PC-9 (cell line): ENCODE measurements around the gene FAR1. TPM values are rescaled to one million over a fixed set of nuclear protein-coding genes. Genes with fewer than 3 reads are reported as not detected.

Experiments used
- BruUV-seq: library from RNA; stranded (reverse); fragments of 400-500 nt; replicated peaks from 2 replicates; lab custom pipeline; 2021; lab: Mats Ljungman, UMichigan
- CTCF ChIA-PET: fragments of 300-600 bp; sonication (Branson Sonifier 250); formaldehyde crosslinking; loops from one replicate; lab custom pipeline; 2022; ENCODE audit warnings: antibody characterized with exemption; lab: Charles Lee
- POLR2A ChIA-PET: fragments of 300-600 bp; sonication (Branson Sonifier 250); formaldehyde crosslinking; loops from one replicate; lab custom pipeline; 2022; ENCODE audit warnings: antibody characterized with exemption; ENCODE audit not compliant: unreplicated experiment; lab: Charles Lee
- DNase-seq, 2 experiments: peaks; one replicate each; pipeline versions ENCODE4 v3.0.0 to v3.0.0-alpha.2; 2015 to 2022; ENCODE audit warnings: mixed read lengths in 1 of 2
- H2AFZ ChIP-seq: fragments of 200-600 bp; sonication (generic); 2 replicates; pipeline ENCODE4 v1.8.1; 2017; ENCODE audit warnings: antibody characterized with exemption
- H3F3A ChIP-seq: fragments of 200-600 bp; sonication (generic); 2 replicates; pipeline ENCODE4 v1.8.1; 2017; ENCODE audit warnings: antibody characterized with exemption, mild to moderate bottlenecking, low read depth; ENCODE audit not compliant: insufficient read depth
- H3K27ac ChIP-seq: fragments of 200-600 bp; sonication (generic); 2 replicates; pipeline ENCODE4 v1.6.1; 2016; ENCODE audit warnings: mixed run types
- H3K27me3 ChIP-seq: fragments of 200-600 bp; sonication (generic); 2 replicates; pipeline ENCODE4 v1.6.1; 2016; ENCODE audit warnings: low read depth, mixed run types; ENCODE audit not compliant: insufficient read depth
- H3K36me3 ChIP-seq: fragments of 200-600 bp; sonication (generic); 2 replicates; pipeline ENCODE4 v1.6.1; 2016; ENCODE audit warnings: low read depth, mixed run types
- H3K4me1 ChIP-seq: fragments of 200-600 bp; sonication (generic); replicated peaks from 2 replicates; pipeline ENCODE4 v1.6.1; 2016; ENCODE audit warnings: mixed run types; ENCODE audit not compliant: insufficient read depth
- H3K4me2 ChIP-seq: fragments of 200-600 bp; sonication (generic); 2 replicates; pipeline ENCODE4 v1.6.1; 2017; ENCODE audit warnings: mixed run types
- H3K4me3 ChIP-seq: fragments of 200-600 bp; sonication (generic); 2 replicates; pipeline ENCODE4 v1.6.1; 2016; ENCODE audit warnings: mixed run types
- H3K79me2 ChIP-seq: fragments of 200-600 bp; sonication (generic); 2 replicates; pipeline ENCODE4 v1.6.1; 2017; ENCODE audit warnings: low read depth, mixed run types
- H3K9me2 ChIP-seq: fragments of 200-600 bp; sonication (generic); 2 replicates; pipeline ENCODE4 v1.8.1; 2017; ENCODE audit warnings: mild to moderate bottlenecking; ENCODE audit not compliant: insufficient read depth
- H3K9me3 ChIP-seq: fragments of 200-600 bp; sonication (generic); 2 replicates; pipeline ENCODE4 v1.8.1; 2016; ENCODE audit warnings: low read depth; ENCODE audit not compliant: insufficient read depth
- H4K20me1 ChIP-seq: fragments of 200-600 bp; sonication (generic); 2 replicates; pipeline ENCODE4 v1.8.1; 2017; ENCODE audit not compliant: insufficient read depth
- CTCF ChIP-seq: fragments of 200-600 bp; sonication (generic); conservative IDR thresholded peaks from 2 replicates; pipeline ENCODE4 v1.6.1; 2017; ENCODE audit warnings: mixed run types, antibody characterized with exemption, mild to moderate bottlenecking, moderate library complexity
- EZH2 ChIP-seq: fragments of 200-600 bp; sonication (generic); IDR thresholded peaks from 2 replicates; pipeline ENCODE4 v1.8.0; 2017; ENCODE audit warnings: antibody characterized with exemption, low read depth
- intact Hi-C: fragments of 100-400 bp; cut with micrococcal nuclease; formaldehyde crosslinking; loops from one replicate; pipeline ENCODE4 v1.10.0; 2022; ENCODE audit not compliant: unreplicated experiment
- total RNA-seq: library from RNA; stranded (reverse); gene quantifications from 2 replicates; pipeline ENCODE4 v1.2.3, GENCODE V29; 2021

The FAR1 gene
- total RNA-seq, 1 experiment from 2014 or later: 34.4 TPM

DNA sequence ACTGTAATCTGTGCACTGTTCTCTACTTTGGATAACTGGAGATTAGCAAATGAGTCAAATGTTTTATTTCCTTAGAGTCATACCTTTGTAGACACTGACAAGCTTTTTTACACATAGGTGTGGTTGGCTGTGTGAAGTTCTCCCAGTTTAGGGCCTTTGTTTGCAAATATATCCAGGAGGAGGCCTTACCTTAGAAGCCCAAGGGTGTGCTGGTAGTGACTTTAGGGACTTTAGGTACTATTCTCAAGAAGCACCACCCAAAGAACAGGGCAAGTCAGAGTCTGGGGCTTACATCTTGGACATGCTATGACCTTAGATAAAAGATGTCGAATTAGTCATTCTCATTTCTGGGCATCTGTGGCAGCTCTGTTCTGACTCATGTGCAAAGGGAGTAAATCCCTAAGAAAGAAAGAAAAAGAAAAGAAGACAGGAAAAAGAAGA is 4.8 kb upstream of the FAR1 start:
- Histone ChIP-seq H3K4me1 (peaks cover 7% of the 10 kb centered on the region; the same call in 1 of the 2 replicates), H3K79me2 (no peaks in the 10 kb centered on the region), H3K9me2 (no peaks in the 10 kb centered on the region), H2AFZ (no peak overlapping the region), H3K36me3 (no peaks in the 10 kb centered on the region), H3K4me2 (no peak overlapping the region), H3F3A (no peaks in the 10 kb centered on the region; the same call in 1 of the 2 replicates), H3K27ac (no peak overlapping the region), H3K9me3 (no peaks in the 10 kb centered on the region; the same call in 1 of the 2 replicates), H3K4me3 (no peak overlapping the region), H4K20me1 (no peaks in the 10 kb centered on the region), H3K27me3 (no peaks in the 10 kb centered on the region)
- ChIA-PET POLR2A (no interaction called here), CTCF (no interaction called here)
- TF ChIP-seq EZH2: no peak
- TF ChIP-seq CTCF: no peak
- intact Hi-C loops: no loop called here
- peak in 1 of 2 experiments; percentile 45 for DNase-seq
- BruUV-seq: no TSS peak

DNA sequence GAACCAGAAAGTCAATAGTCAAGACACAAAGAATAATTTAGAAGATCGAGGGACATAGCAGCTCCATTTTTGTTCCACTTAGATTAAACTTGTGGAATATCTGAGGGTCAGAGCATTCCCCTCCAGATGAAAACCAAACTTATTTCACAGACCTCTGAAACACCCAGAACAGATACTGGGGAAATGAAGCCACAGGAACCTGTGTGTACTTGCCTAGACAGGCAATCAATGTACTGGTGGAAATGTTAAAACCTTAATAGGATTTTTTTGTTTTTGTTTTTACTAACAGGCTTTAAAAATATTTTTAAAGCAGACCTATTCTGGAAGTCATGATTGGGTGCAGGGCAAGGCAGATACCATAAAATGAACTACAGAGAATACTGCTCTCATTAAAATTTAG is 4.1 kb upstream of the FAR1 start:
- peaks cover 4% of the 10 kb centered on the region for H3K79me2 ChIP-seq
- H3K4me3 ChIP-seq: no peak overlapping the region
- no peaks in the 10 kb centered on the region for H3K36me3 ChIP-seq
- intact Hi-C loops: no loop called here
- BruUV-seq: no TSS peak
- no peak overlapping the region for H2AFZ ChIP-seq
- H3K27me3 ChIP-seq: no peaks in the 10 kb centered on the region
- no peak overlapping the region for H3K4me2 ChIP-seq
- ChIA-PET CTCF (no interaction called here), POLR2A (no interaction called here)
- no peak overlapping the region for H3K27ac ChIP-seq
- no peaks in the 10 kb centered on the region for H3K9me2 ChIP-seq
- H3F3A ChIP-seq: no peaks in the 10 kb centered on the region; the same call in 1 of the 2 replicates
- H3K4me1 ChIP-seq: peaks cover 7% of the 10 kb centered on the region; the same call in 1 of the 2 replicates
- DNase-seq: no peak
- H3K9me3 ChIP-seq: no peaks in the 10 kb centered on the region; the same call in 1 of the 2 replicates
- TF ChIP-seq CTCF: no peak
- no peak for TF ChIP-seq EZH2
- H4K20me1 ChIP-seq: no peaks in the 10 kb centered on the region

DNA sequence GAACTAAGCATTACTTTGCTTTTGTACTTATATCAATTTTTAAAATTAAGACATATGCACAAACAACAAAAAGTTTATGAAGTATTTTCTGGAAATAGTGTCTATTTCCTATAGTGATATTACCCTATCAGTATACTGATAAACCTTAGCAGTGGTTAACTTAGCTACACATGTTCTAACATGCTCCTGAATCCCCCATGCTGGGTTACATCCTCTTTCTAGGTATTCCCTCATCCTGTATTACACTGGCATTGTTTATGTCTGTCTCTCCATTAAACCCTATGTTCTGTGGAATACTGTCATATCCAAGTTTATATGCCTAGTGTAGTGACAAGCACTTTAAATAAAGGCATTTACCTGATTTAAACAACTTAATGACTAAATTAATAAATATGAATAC is 1.8 kb upstream of the FAR1 start:
- Histone ChIP-seq H3K36me3 (no peaks in the 10 kb centered on the region), H3K9me3 (no peaks in the 10 kb centered on the region), H3F3A (no peaks in the 10 kb centered on the region; the same call in 1 of the 2 replicates), H3K9me2 (no peaks in the 10 kb centered on the region), H2AFZ (no peak overlapping the region), H3K27me3 (no peaks in the 10 kb centered on the region), H3K27ac (no peak overlapping the region), H3K79me2 (peaks cover 28% of the 10 kb centered on the region), H3K4me2 (no peak overlapping the region), H4K20me1 (no peaks in the 10 kb centered on the region), H3K4me1 (peaks cover 19% of the 10 kb centered on the region), H3K4me3 (no peak overlapping the region)
- no peak for TF ChIP-seq EZH2
- TF ChIP-seq CTCF: no peak
- ChIA-PET CTCF (no interaction called here), POLR2A (no interaction called here)
- intact Hi-C loops: loop anchor here (5.0 kb wide), 1 partner anchor 581 kb away; no protein-coding TSS in a partner anchor
- no peak for DNase-seq
- BruUV-seq: no TSS peak
